ENCODE results near the gene SND1. TPM values are rescaled to one million over a fixed set of nuclear protein-coding genes. Genes with fewer than 3 reads are reported as not detected.

SND1 gene
- total RNA-seq, 2 donors from 2014 or later: 91.0 to 111 TPM

- no peak for TF ChIP-seq CTCF (IDR thresholded peaks at IDR 0.05)
These were observed 294.9 kb downstream of the SND1 start for GRCh38 chr7:127946847-127947246.

GRCh38 chr7:127948312-127948711, 296.3 kb downstream of the SND1 start:
- ATAC-seq (ENCODE audit: insufficient number of reproducible peaks, low FRiP score, low read depth) (no peak), DNase-seq (ENCODE audit: low spot score) (no peak)
- H3K27me3 ChIP-seq (replicated peaks; ENCODE audit: insufficient read depth): no peaks in the 10 kb centered on the region
- no peak overlapping the region for H3K27ac ChIP-seq
- no peaks in the 10 kb centered on the region for H3K4me1 ChIP-seq (ENCODE audit: control insufficient read depth in 1 of 2, low read depth in 2 of 2)
- no peak for TF ChIP-seq CTCF (IDR thresholded peaks at IDR 0.05)
- no peak overlapping the region for H3K4me3 ChIP-seq
- no peaks in the 10 kb centered on the region for H3K36me3 ChIP-seq
- H3K9me3 ChIP-seq: no peaks in the 10 kb centered on the region

More at GRCh38 chr7:127946847-127947246, 294.9 kb downstream of the SND1 start:
- no peak for ATAC-seq (ENCODE audit: insufficient number of reproducible peaks, low FRiP score, low read depth)
- H3K27ac ChIP-seq: no peak overlapping the region
- no peak for DNase-seq (ENCODE audit: low spot score)
- H3K9me3 ChIP-seq: no peaks in the 10 kb centered on the region
- no peaks in the 10 kb centered on the region for H3K4me1 ChIP-seq (ENCODE audit: control insufficient read depth in 1 of 2, low read depth in 2 of 2)
- H3K36me3 ChIP-seq: no peaks in the 10 kb centered on the region
- no peak overlapping the region for H3K4me3 ChIP-seq
- H3K27me3 ChIP-seq (replicated peaks; ENCODE audit: insufficient read depth): no peaks in the 10 kb centered on the region

GRCh38 chr7:127948930-127949329, 296.9 kb downstream of the SND1 start:
- Histone ChIP-seq H3K36me3 (no peaks in the 10 kb centered on the region), H3K4me1 (ENCODE audit: control insufficient read depth in 1 of 2, low read depth in 2 of 2) (no peaks in the 10 kb centered on the region), H3K27me3 (replicated peaks; ENCODE audit: insufficient read depth) (no peaks in the 10 kb centered on the region), H3K9me3 (no peaks in the 10 kb centered on the region), H3K4me3 (no peak overlapping the region), H3K27ac (no peak overlapping the region)
- ATAC-seq (ENCODE audit: insufficient number of reproducible peaks, low FRiP score, low read depth): no peak
- no peak for DNase-seq (ENCODE audit: low spot score)
- TF ChIP-seq CTCF (IDR thresholded peaks at IDR 0.05): no peak

- no peak for DNase-seq (ENCODE audit: low spot score)
- TF ChIP-seq CTCF (IDR thresholded peaks at IDR 0.05): no peak
- Histone ChIP-seq H3K36me3 (no peaks in the 10 kb centered on the region), H3K4me3 (no peak overlapping the region), H3K27ac (no peak overlapping the region), H3K4me1 (ENCODE audit: control insufficient read depth in 1 of 2, low read depth in 2 of 2) (no peaks in the 10 kb centered on the region), H3K9me3 (no peaks in the 10 kb centered on the region), H3K27me3 (replicated peaks; ENCODE audit: insufficient read depth) (no peaks in the 10 kb centered on the region)
- ATAC-seq (ENCODE audit: insufficient number of reproducible peaks, low FRiP score, low read depth): no peak
These were observed 297.8 kb downstream of the SND1 start for GRCh38 chr7:127949769-127950222.

- ATAC-seq (ENCODE audit: insufficient number of reproducible peaks, low FRiP score, low read depth): no peak
These were observed 298.4 kb downstream of the SND1 start for GRCh38 chr7:127950233-127950935.

More at GRCh38 chr7:127950233-127950935, 298.4 kb downstream of the SND1 start:
- Histone ChIP-seq H3K4me3 (no peak overlapping the region), H3K27me3 (replicated peaks; ENCODE audit: insufficient read depth) (no peaks in the 10 kb centered on the region), H3K27ac (no peak overlapping the region), H3K9me3 (no peaks in the 10 kb centered on the region), H3K4me1 (ENCODE audit: control insufficient read depth in 1 of 2, low read depth in 2 of 2) (no peaks in the 10 kb centered on the region), H3K36me3 (no peaks in the 10 kb centered on the region)
- DNase-seq (ENCODE audit: low spot score): no peak
- TF ChIP-seq CTCF (IDR thresholded peaks at IDR 0.05): no peak
